ENCODE measurements around the gene IL1RAPL1. TPM values are rescaled to one million over a fixed set of nuclear protein-coding genes. Genes with fewer than 3 reads are reported as not detected.

The IL1RAPL1 gene
- total RNA-seq, 1 donor from 2014 or later = 0.66 TPM

- Mint-ChIP-seq H3K27ac (ENCODE audit: unreplicated experiment) (no peak overlapping the region), H3K27me3 (ENCODE audit: unreplicated experiment) (no peaks in the 10 kb centered on the region), H3K9me3 (ENCODE audit: unreplicated experiment) (no peaks in the 10 kb centered on the region), H3K36me3 (ENCODE audit: unreplicated experiment) (no peaks in the 10 kb centered on the region), H3K4me1 (ENCODE audit: low read depth, unreplicated experiment) (no peaks in the 10 kb centered on the region), H3K4me3 (ENCODE audit: unreplicated experiment) (no peak overlapping the region)
- DNase-seq = no peak
- TF ChIP-seq CTCF (IDR thresholded peaks at IDR 0.05; ENCODE audit: partially characterized antibody, unreplicated experiment) = no peak
These were observed 650.7 kb downstream of the IL1RAPL1 start for GRCh38 chrX:29237972-29238371.

GRCh38 chrX:29241809-29242208, 654.6 kb downstream of the IL1RAPL1 start:
- H3K9me3 Mint-ChIP-seq (ENCODE audit: unreplicated experiment) = peaks cover 1% of the 10 kb centered on the region
- H3K36me3 Mint-ChIP-seq (ENCODE audit: unreplicated experiment) = no peaks in the 10 kb centered on the region
- no peak overlapping the region for H3K4me3 Mint-ChIP-seq (ENCODE audit: unreplicated experiment)
- H3K27ac Mint-ChIP-seq (ENCODE audit: unreplicated experiment) = no peak overlapping the region
- no peaks in the 10 kb centered on the region for H3K4me1 Mint-ChIP-seq (ENCODE audit: low read depth, unreplicated experiment)
- DNase-seq = no peak
- H3K27me3 Mint-ChIP-seq (ENCODE audit: unreplicated experiment) = no peaks in the 10 kb centered on the region
- TF ChIP-seq CTCF (IDR thresholded peaks at IDR 0.05; ENCODE audit: partially characterized antibody, unreplicated experiment) = no peak

- TF ChIP-seq CTCF (IDR thresholded peaks at IDR 0.05; ENCODE audit: partially characterized antibody, unreplicated experiment) = no peak
- Mint-ChIP-seq H3K27ac (ENCODE audit: unreplicated experiment) (no peak overlapping the region), H3K4me3 (ENCODE audit: unreplicated experiment) (no peak overlapping the region), H3K4me1 (ENCODE audit: low read depth, unreplicated experiment) (no peaks in the 10 kb centered on the region), H3K36me3 (ENCODE audit: unreplicated experiment) (no peaks in the 10 kb centered on the region), H3K27me3 (ENCODE audit: unreplicated experiment) (no peaks in the 10 kb centered on the region), H3K9me3 (ENCODE audit: unreplicated experiment) (peaks cover 1% of the 10 kb centered on the region)
- no peak for DNase-seq
These were observed 655.6 kb downstream of the IL1RAPL1 start for GRCh38 chrX:29242856-29243255.

- peaks cover 1% of the 10 kb centered on the region for H3K9me3 Mint-ChIP-seq (ENCODE audit: unreplicated experiment)
- no peaks in the 10 kb centered on the region for H3K36me3 Mint-ChIP-seq (ENCODE audit: unreplicated experiment)
- TF ChIP-seq CTCF (IDR thresholded peaks at IDR 0.05; ENCODE audit: partially characterized antibody, unreplicated experiment) = no peak
- H3K27me3 Mint-ChIP-seq (ENCODE audit: unreplicated experiment) = no peaks in the 10 kb centered on the region
- no peak for DNase-seq
- no peaks in the 10 kb centered on the region for H3K4me1 Mint-ChIP-seq (ENCODE audit: low read depth, unreplicated experiment)
- H3K27ac Mint-ChIP-seq (ENCODE audit: unreplicated experiment) = no peak overlapping the region
- no peak overlapping the region for H3K4me3 Mint-ChIP-seq (ENCODE audit: unreplicated experiment)
These were observed 656.7 kb downstream of the IL1RAPL1 start for GRCh38 chrX:29243942-29244341.

- no peak for TF ChIP-seq CTCF (IDR thresholded peaks at IDR 0.05; ENCODE audit: partially characterized antibody, unreplicated experiment)
- Mint-ChIP-seq H3K4me1 (ENCODE audit: low read depth, unreplicated experiment) (no peaks in the 10 kb centered on the region), H3K9me3 (ENCODE audit: unreplicated experiment) (no peaks in the 10 kb centered on the region), H3K4me3 (ENCODE audit: unreplicated experiment) (no peak overlapping the region), H3K36me3 (ENCODE audit: unreplicated experiment) (no peaks in the 10 kb centered on the region), H3K27me3 (ENCODE audit: unreplicated experiment) (no peaks in the 10 kb centered on the region), H3K27ac (ENCODE audit: unreplicated experiment) (no peak overlapping the region)
- no peak for DNase-seq
These were observed 667.3 kb downstream of the IL1RAPL1 start for GRCh38 chrX:29254515-29254914.

Measured in glutamatergic neuron (in vitro differentiated cells).